Hypothalamus (tissue), 51 donors: ENCODE measurements around the gene APOC1.
"Not testable (repeated sequence)": the region's sequence is repeated elsewhere in the genome, so short reads cannot be mapped to it uniquely, and the experiment has no call there.

Experiments
- DNase-seq, 51 donors: peaks; one replicate each; lab custom pipeline; 2025; lab: John Stamatoyannopoulos, UW

The APOC1 gene

GRCh38 chr19:44909775-44910174, 4.6 kb upstream of the APOC1 start:
- peak in 3 of 51 donors; percentile 5 to 44 (median 6) for DNase-seq

- DNase-seq = not testable (repeated sequence)
Observed at GRCh38 chr19:44911896-44912295, 2.5 kb upstream of the APOC1 start.

GRCh38 chr19:44912854-44913253, 1.6 kb upstream of the APOC1 start:
- peak in 49 of 51 donors; percentile 9 to 91 (median 72) for DNase-seq

- DNase-seq = peak in 2 of 51 donors; percentile 11 to 47
Observed at GRCh38 chr19:44913512-44914432, 636 bp upstream of the APOC1 start.

GRCh38 chr19:44924243-44924725, 9.9 kb downstream of the APOC1 start:
- no peak for DNase-seq

- DNase-seq = peak; percentile 21 to 92 (median 75)
Observed at GRCh38 chr19:44925114-44925891, 10.9 kb downstream of the APOC1 start.

- not testable (repeated sequence) for DNase-seq
Observed at GRCh38 chr19:44926245-44927077, 12.1 kb downstream of the APOC1 start.

GRCh38 chr19:44927746-44928145, 13.3 kb downstream of the APOC1 start:
- no peak for DNase-seq

GRCh38 chr19:44930088-44930487, 15.7 kb downstream of the APOC1 start:
- no peak for DNase-seq

GRCh38 chr19:44931541-44931940, 17.1 kb downstream of the APOC1 start:
- no peak for DNase-seq

GRCh38 chr19:44939668-44940067, 25.3 kb downstream of the APOC1 start:
- DNase-seq = no peak

- no peak for DNase-seq
Observed at GRCh38 chr19:44942067-44942571, 27.7 kb downstream of the APOC1 start, which contains the start of gene APOC4. APOC4 (plus strand) TSS chr19:44942237; CDS start chr19:44942278, 41 bp downstream.

- DNase-seq = peak in 35 of 51 donors; percentile 4 to 62 (median 31)
Observed at GRCh38 chr19:44943801-44944249, 29.4 kb downstream of the APOC1 start.

- DNase-seq = no peak
Observed at GRCh38 chr19:44947041-44947581, 32.7 kb downstream of the APOC1 start.

- no peak for DNase-seq
Observed at GRCh38 chr19:44948237-44948636, 33.8 kb downstream of the APOC1 start.

GRCh38 chr19:44948763-44949374, 34.5 kb downstream of the APOC1 start:
- no peak for DNase-seq

- DNase-seq = no peak
Observed at GRCh38 chr19:44949550-44949949, 35.1 kb downstream of the APOC1 start.

- DNase-seq = peak in 50 of 51 donors; percentile 9 to 92 (median 66)
Observed at GRCh38 chr19:44951179-44952159, 37.1 kb downstream of the APOC1 start.
